GM12878 (cell line): ENCODE data around the gene MARCKSL1. TPM values are rescaled to one million over a fixed set of nuclear protein-coding genes. Genes with fewer than 3 reads are reported as not detected.

Experiments
- ATAC-seq: fragments of 200-7000 bp; cut with Tn5 transposase; 3 replicates; pipeline ENCODE4 v1.9.1; 2020; ENCODE audit warnings: mild to moderate bottlenecking, moderate library complexity
- BruUV-seq: library from RNA; stranded (reverse); fragments of 400-500 nt; replicated peaks from 2 replicates; lab custom pipeline; 2021; lab: Mats Ljungman, UMichigan
- CTCF ChIA-PET: fragments of 300-600 bp; sonication (Branson Sonifier 250); formaldehyde crosslinking; extraction: SDS; loops from one replicate; lab custom pipeline; 2021; ENCODE audit warnings: inconsistent platforms; lab: Yijun Ruan, JAX
- POLR2A ChIA-PET: fragments of 350-600 bp; formaldehyde crosslinking; extraction: SDS; loops from one replicate; lab custom pipeline; 2021; ENCODE audit warnings: inconsistent platforms; lab: Charles Lee
- RAD21 ChIA-PET: fragments of 300-600 bp; sonication (Branson Sonifier 250); formaldehyde crosslinking; loops from one replicate; lab custom pipeline; 2023; ENCODE audit warnings: antibody characterized with exemption; ENCODE audit not compliant: unreplicated experiment; lab: Charles Lee
- SMC1A ChIA-PET: fragments of 300-600 bp; sonication (Branson Sonifier 250); formaldehyde crosslinking; loops from one replicate; lab custom pipeline; 2023; ENCODE audit not compliant: unreplicated experiment, uncharacterized antibody; lab: Charles Lee
- DNase-seq: peaks from one replicate; pipeline ENCODE4 v3.0.0-alpha.2; 2011; ENCODE audit warnings: low read depth, low spot score
- FAIRE-seq: peaks from 3 replicates; lab custom pipeline; 2011; peaks lifted over from hg19 to GRCh38; lab: Jason Lieb, UNC
- H2AFZ ChIP-seq: 2 replicates; pipeline ENCODE4 v1.6.0; 2011; ENCODE audit warnings: low read depth, low read length, control low read depth; ENCODE audit not compliant: control insufficient read depth
- H3K27ac ChIP-seq: 2 replicates; pipeline ENCODE4 v1.5.1; 2011; ENCODE audit warnings: control low read depth; ENCODE audit not compliant: control insufficient read depth, insufficient read depth
- H3K27me3 ChIP-seq, 2 experiments: replicated peaks in 1 of 2; 2 replicates each; pipeline versions ENCODE4 v1.6.0 to v1.6.1; 2011; ENCODE audit warnings: low read length in 1 of 2; ENCODE audit not compliant: control insufficient read depth in 2 of 2, insufficient read depth in 2 of 2
- H3K36me3 ChIP-seq, 2 experiments: 2 replicates each; pipeline ENCODE4 v1.5.1; 2011; ENCODE audit warnings: low read length in 1 of 2; ENCODE audit not compliant: control insufficient read depth in 2 of 2, insufficient read depth in 2 of 2
- H3K4me1 ChIP-seq: 2 replicates; pipeline ENCODE4 v1.6.1; 2011; ENCODE audit warnings: mild to moderate bottlenecking, low read length, moderate library complexity, mixed read lengths; ENCODE audit not compliant: control insufficient read depth, insufficient read depth
- H3K4me2 ChIP-seq: 2 replicates; pipeline ENCODE4 v1.6.0; 2011; ENCODE audit warnings: control low read depth; ENCODE audit not compliant: control insufficient read depth, insufficient read depth
- H3K4me3 ChIP-seq: fragments of 200-600 bp; sonication (generic); 2 replicates; pipeline ENCODE4 v1.5.1; 2016
- H3K79me2 ChIP-seq: 2 replicates; pipeline ENCODE4 v1.6.0; 2011; ENCODE audit warnings: low read length; ENCODE audit not compliant: control insufficient read depth, insufficient read depth
- H3K9ac ChIP-seq: 2 replicates; pipeline ENCODE4 v1.8.0; 2011; ENCODE audit warnings: low read length, control low read depth, mixed read lengths; ENCODE audit not compliant: control insufficient read depth, insufficient read depth
- H3K9me3 ChIP-seq: replicated peaks from 3 replicates; pipeline ENCODE4 v1.5.1; 2011; ENCODE audit warnings: mild to moderate bottlenecking, low read length; ENCODE audit not compliant: control insufficient read depth, insufficient read depth
- H4K20me1 ChIP-seq: 2 replicates; pipeline ENCODE4 v1.6.0; 2011; ENCODE audit not compliant: control insufficient read depth, insufficient read depth
- BCL11A ChIP-seq: IDR thresholded peaks from 2 replicates; pipeline ENCODE4 v1.6.1; 2011; ENCODE audit warnings: low read depth, low read length
- DPF2 ChIP-seq: fragments of 450-650 bp; IDR thresholded peaks from 2 replicates; pipeline ENCODE4 v1.6.1; 2017; ENCODE audit warnings: mild to moderate bottlenecking
- ETV6 ChIP-seq, 2 experiments: fragments of 450-650 bp in 1 of 2; IDR thresholded peaks in 1 of 2; conservative IDR thresholded peaks in 1 of 2; 2 replicates each; pipeline ENCODE4 v1.6.1; 2014; ENCODE audit warnings: antibody characterized with exemption in 1 of 2, borderline replicate concordance in 1 of 2, low read depth in 1 of 2, mild to moderate bottlenecking in 1 of 2, moderate library complexity in 1 of 2
- GABPA ChIP-seq: IDR thresholded peaks from 2 replicates; pipeline ENCODE4 v1.6.1; 2014; ENCODE audit warnings: antibody characterized with exemption, low read depth, mild to moderate bottlenecking, inconsistent platforms
- MAX ChIP-seq: IDR thresholded peaks from 2 replicates; pipeline ENCODE4 v1.6.1; 2012; ENCODE audit warnings: low read depth, low read length, improper control_type of control experiment
- NFXL1 ChIP-seq: fragments of 450-650 bp; IDR thresholded peaks from 2 replicates; pipeline ENCODE4 v1.6.1; 2017; ENCODE audit warnings: antibody characterized with exemption, mild to moderate bottlenecking, borderline replicate concordance
- RAD21 ChIP-seq: IDR thresholded peaks from 2 replicates; pipeline ENCODE4 v1.6.1; 2011; ENCODE audit warnings: mild to moderate bottlenecking, low read depth, low read length, moderate library complexity; ENCODE audit not compliant: insufficient read depth
- RFX5 ChIP-seq: IDR thresholded peaks from 2 replicates; pipeline ENCODE4 v1.6.1; 2011; ENCODE audit warnings: low read depth, low read length, improper control_type of control experiment
- SMAD1 ChIP-seq: fragments of 450-650 bp; IDR thresholded peaks from 2 replicates; pipeline ENCODE4 v1.6.1; 2018; ENCODE audit warnings: mild to moderate bottlenecking, low read depth; ENCODE audit not compliant: partially characterized antibody
- SMC3 ChIP-seq: IDR thresholded peaks from 2 replicates; pipeline ENCODE4 v1.6.1; 2011; ENCODE audit warnings: low read length, improper control_type of control experiment, borderline replicate concordance
- WGBS: methylation state at CpG from one replicate; pipeline ENCODE4 v1.1.6; 2016; ENCODE audit warnings: low lambda C conversion rate; ENCODE audit not compliant: insufficient replicate concordance, insufficient coverage; ENCODE audit errors: missing lambda C conversion rate; 5-methylcytosine and 5-hydroxymethylcytosine counted together
- in situ Hi-C: fragments of 300-500 bp; cut with MboI; formaldehyde crosslinking; loops from 9 replicates; pipeline ENCODE4 v1.14.3; 2018; ENCODE audit warnings: mixed read lengths
- intact Hi-C: fragments of 100-400 bp; cut with micrococcal nuclease; formaldehyde crosslinking; loops from one replicate; pipeline ENCODE4 v1.14.2; 2022; ENCODE audit not compliant: unreplicated experiment
- polyA plus RNA-seq, 11 experiments: library from polyadenylated mRNA; depleted of rRNA in 4 of 11; unstranded in 6 of 11; stranded (reverse) in 5 of 11; fragments of >200 nt; fragmentation: Nextera tagmentation in 4 of 11; fragmentation: Illumina TruSeq in 1 of 11; extraction: Ambion mirVana in 4 of 11; extraction: Trizol in 1 of 11; gene quantifications; 1 replicate in 1 of 11; 2 replicates in 10 of 11; pipeline versions ENCODE4 v1.2.1 to v1.2.3, GENCODE V29; 2011 to 2016; ENCODE audit warnings: inconsistent platforms in 2 of 11, missing spikeins in 2 of 11, low read depth in 1 of 11
- total RNA-seq, 4 experiments: library from RNA; depleted of rRNA in 3 of 4; stranded (reverse); fragments of >200 nt in 3 of 4; fragmentation: Illumina TruSeq in 1 of 4; extraction: Trizol in 1 of 4; gene quantifications; 2 replicates each; pipeline versions ENCODE4 v1.2.1 to v1.2.3, GENCODE V29; 2013 to 2021
- TF ChIP-seq, protein P1 (sequence below): IDR thresholded peaks from 2 replicates; pipeline ENCODE4 v1.6.1; 2011; ENCODE audit warnings: borderline replicate concordance, low read depth, mild to moderate bottlenecking, moderate library complexity, low read length; ENCODE audit not compliant: insufficient read depth, poor library complexity, severe bottlenecking

The MARCKSL1 gene
- total and polyA plus RNA-seq, 10 of the 15 experiments (the other 5 are each of a cell fraction or from before 2014, with no cell fraction given): 14.5 to 225 (median 158) TPM

- ChIA-PET SMC1A (interaction anchor here (1.0 to 3.4 kb wide), 7 partner anchors 9 to 78 kb away, joined by 3 to 16 read pairs (median 6); partner anchors contain the start of gene BSDC1), CTCF (interaction anchor here (0.7 to 2.4 kb wide), 12 partner anchors 13 to 120 kb away, joined by 3 to 17 read pairs (median 5); partner anchors contain the start of gene BSDC1)
- BruUV-seq: no TSS peak
Observed at GRCh38 chr1:32335535-32335789, 571 bp downstream of the MARCKSL1 start.

More at GRCh38 chr1:32335535-32335789, 571 bp downstream of the MARCKSL1 start:
- FAIRE-seq (no peak), DNase-seq (no peak), ATAC-seq (no peak)
- Histone ChIP-seq H3K4me1 (peaks cover 57% of the 10 kb centered on the region), H2AFZ (no peak overlapping the region), H3K4me2 (no peak overlapping the region; the same call in 1 of the 2 replicates), H4K20me1 (no peaks in the 10 kb centered on the region; the same call in 1 of the 2 replicates), H3K4me3 (peak overlapping the region; percentile 80), H3K79me2 (peaks cover 24% of the 10 kb centered on the region), H3K9me3 (no peaks in the 10 kb centered on the region), H3K9ac (peak overlapping the region; percentile 83), H3K27me3 (no peaks in the 10 kb centered on the region), H3K27ac (peak overlapping the region; percentile 48), H3K36me3 (peaks cover 20 to 21% of the 10 kb centered on the region in 2 experiments)
- WGBS: 2% methylated on average over 21 of the region's 34 CpGs
- intact Hi-C loops: loop anchor here (2.0 kb wide), 2 partner anchors 37 to 59 kb away; partner anchors contain the start of gene BSDC1
- in situ Hi-C loops: no loop called here
- TF ChIP-seq MAX (no peak), GABPA (no peak), SMC3 (no peak), NFXL1 (no peak), ETV6 (conservative IDR thresholded peaks at IDR 0.05 in 1 of 2, IDR thresholded peaks at IDR 0.05 in 1 of 2; ENCODE audit: borderline replicate concordance in 1 of 2, low read depth in 1 of 2) (no peak), BCL11A (no peak), SMAD1 (no peak), DPF2 (no peak), RAD21 (no peak), RFX5 (no peak)
- TF ChIP-seq, protein P1, sequence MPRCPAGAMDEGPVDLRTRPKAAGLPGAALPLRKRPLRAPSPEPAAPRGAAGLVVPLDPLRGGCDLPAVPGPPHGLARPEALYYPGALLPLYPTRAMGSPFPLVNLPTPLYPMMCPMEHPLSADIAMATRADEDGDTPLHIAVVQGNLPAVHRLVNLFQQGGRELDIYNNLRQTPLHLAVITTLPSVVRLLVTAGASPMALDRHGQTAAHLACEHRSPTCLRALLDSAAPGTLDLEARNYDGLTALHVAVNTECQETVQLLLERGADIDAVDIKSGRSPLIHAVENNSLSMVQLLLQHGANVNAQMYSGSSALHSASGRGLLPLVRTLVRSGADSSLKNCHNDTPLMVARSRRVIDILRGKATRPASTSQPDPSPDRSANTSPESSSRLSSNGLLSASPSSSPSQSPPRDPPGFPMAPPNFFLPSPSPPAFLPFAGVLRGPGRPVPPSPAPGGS: no peak
- POLR2A ChIA-PET: interaction anchor here (0.5 to 3.8 kb wide), 15 partner anchors 12 to 364 kb away, joined by 3 to 46 read pairs (median 4); partner anchors contain the start of genes BSDC1, HDAC1 and LCK
- RAD21 ChIA-PET: interaction anchor here (0.6 to 3.2 kb wide), 19 partner anchors 8 to 223 kb away, joined by 3 to 30 read pairs (median 5); partner anchors contain the start of genes BSDC1, EIF3I, HDAC1 and LCK
